ENCODE data around the gene CALML4. TPM values are rescaled to one million over a fixed set of nuclear protein-coding genes. Genes with fewer than 3 reads are reported as not detected.

The CALML4 gene
- total and polyA plus RNA-seq, 4 donors, result 10.4 to 21.7 (median 14.4) TPM

DNA sequence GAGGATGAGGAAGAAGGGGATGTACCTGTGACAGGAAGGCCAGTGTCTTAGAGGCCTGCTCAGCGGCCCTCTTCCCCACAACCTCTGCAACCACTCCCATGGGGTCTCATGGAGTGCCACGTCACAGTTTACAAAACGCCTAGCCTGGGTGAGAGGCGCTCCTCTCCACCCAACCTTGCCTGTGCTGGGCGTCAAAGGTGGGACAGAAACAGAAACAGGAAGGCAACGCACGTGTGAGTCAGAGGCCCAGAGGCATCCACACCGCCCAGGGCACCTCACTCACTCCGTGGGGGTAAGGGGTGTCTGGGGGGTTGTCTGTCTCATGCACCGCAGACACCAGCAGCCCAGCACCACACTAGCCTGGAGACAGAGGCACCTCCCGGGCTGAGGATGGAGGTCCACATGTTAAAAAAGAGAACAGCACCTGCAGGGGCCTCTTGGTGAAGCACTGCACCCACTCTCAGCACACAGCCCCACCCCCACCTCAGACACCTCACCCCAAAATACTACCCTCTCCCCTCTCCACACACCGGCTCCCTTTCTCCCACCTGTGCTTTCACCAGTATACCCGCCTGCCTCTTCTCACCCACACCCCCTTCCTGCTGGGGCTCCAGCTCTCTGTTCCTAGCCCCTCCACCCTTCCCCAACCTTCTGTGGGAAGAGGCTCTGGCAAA lies 4.7 kb upstream of the CALML4 start:
- H3K36me3 ChIP-seq (ENCODE audit: control insufficient read depth in 4 of 4, insufficient read depth in 4 of 4, low read length in 4 of 4), result peaks cover 0 to 10% (median 2%) of the 10 kb centered on the region in 4 donors
- no peak for DNase-seq

DNA sequence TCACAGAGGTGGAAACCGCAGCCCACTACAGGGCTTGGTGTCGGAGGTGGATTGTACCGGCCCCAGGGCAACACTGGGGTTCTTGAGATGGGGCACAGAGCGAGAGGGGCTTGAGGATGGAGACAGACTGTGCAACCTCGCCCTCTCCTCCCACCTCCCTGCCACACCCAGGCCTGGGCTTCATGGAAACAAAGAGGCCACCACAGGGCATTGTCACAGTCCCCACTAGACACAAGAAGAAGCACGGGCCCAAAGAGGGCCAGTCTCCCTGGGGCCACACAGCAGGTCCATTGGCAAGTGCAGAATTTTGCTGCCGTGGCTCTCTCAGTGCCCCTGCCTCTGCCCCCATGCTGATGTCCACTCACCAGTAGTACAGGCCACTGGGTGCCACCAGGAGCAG lies 4.1 kb upstream of the CALML4 start:
- Histone ChIP-seq H3K27ac (ENCODE audit: low read depth in 1 of 2, low read length in 1 of 2) (no peak overlapping the region), H3K4me3 (no peak overlapping the region), H3K4me1 (ENCODE audit: control insufficient read depth in 5 of 5, insufficient read depth in 5 of 5, low read length in 5 of 5) (peaks cover 0 to 28% (median 12%) of the 10 kb centered on the region in 5 donors), H3K9me3 (ENCODE audit: control insufficient read depth in 4 of 4, insufficient read depth in 3 of 4, low read length in 3 of 4) (no peaks in the 10 kb centered on the region), H3K27me3 (ENCODE audit: control insufficient read depth in 3 of 3, insufficient read depth in 3 of 3, low read length in 2 of 3) (no peaks in the 10 kb centered on the region), H3K36me3 (ENCODE audit: control insufficient read depth in 4 of 4, insufficient read depth in 4 of 4, low read length in 4 of 4) (peaks cover 0 to 10% (median 2%) of the 10 kb centered on the region in 4 donors), H3K9ac (ENCODE audit: insufficient read depth in 1 of 2, low read length in 2 of 2) (no peak overlapping the region)
- TF ChIP-seq, protein P1, sequence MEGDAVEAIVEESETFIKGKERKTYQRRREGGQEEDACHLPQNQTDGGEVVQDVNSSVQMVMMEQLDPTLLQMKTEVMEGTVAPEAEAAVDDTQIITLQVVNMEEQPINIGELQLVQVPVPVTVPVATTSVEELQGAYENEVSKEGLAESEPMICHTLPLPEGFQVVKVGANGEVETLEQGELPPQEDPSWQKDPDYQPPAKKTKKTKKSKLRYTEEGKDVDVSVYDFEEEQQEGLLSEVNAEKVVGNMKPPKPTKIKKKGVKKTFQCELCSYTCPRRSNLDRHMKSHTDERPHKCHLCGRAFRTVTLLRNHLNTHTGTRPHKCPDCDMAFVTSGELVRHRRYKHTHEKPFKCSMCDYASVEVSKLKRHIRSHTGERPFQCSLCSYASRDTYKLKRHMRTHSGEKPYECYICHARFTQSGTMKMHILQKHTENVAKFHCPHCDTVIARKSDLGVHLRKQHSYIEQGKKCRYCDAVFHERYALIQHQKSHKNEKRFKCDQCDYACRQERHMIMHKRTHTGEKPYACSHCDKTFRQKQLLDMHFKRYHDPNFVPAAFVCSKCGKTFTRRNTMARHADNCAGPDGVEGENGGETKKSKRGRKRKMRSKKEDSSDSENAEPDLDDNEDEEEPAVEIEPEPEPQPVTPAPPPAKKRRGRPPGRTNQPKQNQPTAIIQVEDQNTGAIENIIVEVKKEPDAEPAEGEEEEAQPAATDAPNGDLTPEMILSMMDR (IDR thresholded peaks at IDR 0.05; ENCODE audit: control extremely low read depth, extremely low read depth), result no peak
- DNase-seq, result no peak
- WGBS, 2 donors, result 87 to 91% methylated on average over 7 of the region's 7 CpGs
- ATAC-seq (ENCODE audit: insufficient read depth, low FRiP score), result no peak

More for the DNA sequence above, 4.7 kb upstream of the CALML4 start:
- TF ChIP-seq, protein P1 (IDR thresholded peaks at IDR 0.05; ENCODE audit: control extremely low read depth, extremely low read depth), result no peak
- WGBS, 2 donors, result 55 to 75% methylated on average over 13 of the region's 13 CpGs
- Histone ChIP-seq H3K4me1 (ENCODE audit: control insufficient read depth in 5 of 5, insufficient read depth in 5 of 5, low read length in 5 of 5) (peaks cover 0 to 23% (median 10%) of the 10 kb centered on the region in 5 donors), H3K4me3 (no peak overlapping the region), H3K27ac (ENCODE audit: low read depth in 1 of 2, low read length in 1 of 2) (no peak overlapping the region), H3K9me3 (ENCODE audit: control insufficient read depth in 4 of 4, insufficient read depth in 3 of 4, low read length in 3 of 4) (no peaks in the 10 kb centered on the region), H3K9ac (ENCODE audit: insufficient read depth in 1 of 2, low read length in 2 of 2) (no peak overlapping the region), H3K27me3 (ENCODE audit: control insufficient read depth in 3 of 3, insufficient read depth in 3 of 3, low read length in 2 of 3) (no peaks in the 10 kb centered on the region)
- ATAC-seq (ENCODE audit: insufficient read depth, low FRiP score), result no peak

DNA sequence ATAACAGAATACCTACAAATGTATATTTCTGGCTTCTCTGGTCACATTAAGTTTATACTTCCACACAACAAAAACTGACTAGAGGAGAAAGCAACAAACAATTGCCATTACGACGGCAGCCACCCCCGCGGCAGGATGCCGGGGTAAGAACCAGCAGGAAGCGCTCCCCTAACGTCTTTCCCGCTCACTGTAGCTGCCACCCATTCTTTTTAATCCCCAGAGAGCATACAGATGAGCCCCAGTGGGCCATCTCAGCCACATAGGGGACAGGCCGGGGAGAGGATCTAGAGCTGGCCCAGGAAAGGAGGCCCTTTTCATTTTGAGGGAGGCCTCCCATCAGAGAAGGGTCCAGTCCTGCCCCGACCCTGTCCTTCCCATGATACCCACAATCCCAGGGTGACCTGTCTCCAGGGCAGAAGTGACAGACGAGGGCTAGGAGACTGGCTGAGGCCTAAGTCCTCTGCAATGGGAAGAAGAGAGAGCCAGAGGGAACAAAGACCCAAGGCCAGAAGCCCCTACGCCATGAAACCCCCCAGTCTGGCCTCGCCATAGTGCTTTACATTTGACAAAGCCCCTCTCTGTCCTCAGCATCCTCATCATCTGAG lies 3.6 kb upstream of the CALML4 start:
- Histone ChIP-seq H3K27me3 (ENCODE audit: control insufficient read depth in 3 of 3, insufficient read depth in 3 of 3, low read length in 2 of 3) (no peaks in the 10 kb centered on the region), H3K4me3 (no peak overlapping the region), H3K4me1 (ENCODE audit: control insufficient read depth in 5 of 5, insufficient read depth in 5 of 5, low read length in 5 of 5) (peaks cover 0 to 32% (median 12%) of the 10 kb centered on the region in 5 donors), H3K36me3 (ENCODE audit: control insufficient read depth in 4 of 4, insufficient read depth in 4 of 4, low read length in 4 of 4) (peaks cover 0 to 7% (median 2%) of the 10 kb centered on the region in 4 donors), H3K27ac (ENCODE audit: low read depth in 1 of 2, low read length in 1 of 2) (no peak overlapping the region), H3K9ac (ENCODE audit: insufficient read depth in 1 of 2, low read length in 2 of 2) (no peak overlapping the region), H3K9me3 (ENCODE audit: control insufficient read depth in 4 of 4, insufficient read depth in 3 of 4, low read length in 3 of 4) (no peaks in the 10 kb centered on the region)
- DNase-seq (no peak), ATAC-seq (ENCODE audit: insufficient read depth, low FRiP score) (no peak)
- WGBS, 2 donors, result 44 to 64% methylated on average over 13 of the region's 13 CpGs
- TF ChIP-seq, protein P1 (IDR thresholded peaks at IDR 0.05; ENCODE audit: control extremely low read depth, extremely low read depth), result no peak

Data from lung (tissue), 12 donors.